ENCODE data around the gene CBY1. TPM values are rescaled to one million over a fixed set of nuclear protein-coding genes. Genes with fewer than 3 reads are reported as not detected.

CBY1 gene
- total and polyA plus RNA-seq, 12 donors, result 33.8 to 74.7 (median 41.4) TPM

- H3K4me3 ChIP-seq, result peak overlapping the region; percentile 53 to 96 (median 78)
- peaks cover 28 to 65% (median 50%) of the 10 kb centered on the region in 9 donors for H3K4me1 ChIP-seq
- DNase-seq (no peak), ATAC-seq (no peak)
- 37 to 44% methylated on average over 5 of the region's 5 CpGs for WGBS, 2 donors
- H3K27ac ChIP-seq, result peak overlapping the region in 9 of 10 donors; percentile 94 to 99 (median 98)
- no peaks in the 10 kb centered on the region for H3K9me3 ChIP-seq
- intact Hi-C loops (cut with DNase I), result no loop called here
- no peaks in the 10 kb centered on the region for H3K27me3 ChIP-seq
- peaks cover 0 to 16% (median 0%) of the 10 kb centered on the region in 9 donors for H3K36me3 ChIP-seq
- no peak for TF ChIP-seq CTCF (IDR thresholded peaks at IDR 0.05)
Measured at GRCh38 chr22:38699143-38699542, 42.7 kb downstream of the CBY1 start.

- ATAC-seq, result no peak
- intact Hi-C loops (cut with DNase I), result loop anchor here in 1 of 10 donors (10.0 kb wide), 2 partner anchors 55 to 195 kb away; partner anchors contain the start of genes DDX17 and SUN2
- TF ChIP-seq CTCF (IDR thresholded peaks at IDR 0.05), result no peak
- WGBS, 2 donors, result 13% methylated on average over 6 of the region's 6 CpGs
- Histone ChIP-seq H3K4me1 (peaks cover 31 to 68% (median 53%) of the 10 kb centered on the region in 9 donors), H3K9me3 (no peaks in the 10 kb centered on the region), H3K27ac (peak overlapping the region; percentile 94 to 99 (median 98)), H3K4me3 (peak overlapping the region; percentile 53 to 96 (median 78)), H3K36me3 (peaks cover 0 to 9% (median 0%) of the 10 kb centered on the region in 9 donors), H3K27me3 (no peaks in the 10 kb centered on the region)
- no peak for DNase-seq
Measured at GRCh38 chr22:38699784-38700183, 43.3 kb downstream of the CBY1 start.

GRCh38 chr22:38700270-38700788, 43.9 kb downstream of the CBY1 start:
- Histone ChIP-seq H3K9me3 (no peaks in the 10 kb centered on the region), H3K4me1 (peaks cover 33 to 66% (median 57%) of the 10 kb centered on the region in 9 donors), H3K36me3 (peaks cover 0 to 4% (median 0%) of the 10 kb centered on the region in 9 donors), H3K4me3 (peak overlapping the region; percentile 53 to 96 (median 78)), H3K27ac (peak overlapping the region; percentile 94 to 99 (median 98)), H3K27me3 (no peaks in the 10 kb centered on the region)
- TF ChIP-seq CTCF (IDR thresholded peaks at IDR 0.05), result no peak
- intact Hi-C loops (cut with DNase I), result loop anchor here in 1 of 10 donors (10.0 kb wide), 2 partner anchors 54 to 196 kb away; partner anchors contain the start of genes DDX17 and SUN2
- WGBS, 2 donors, result 0% methylated on average over 34 to 57 of the region's 57 CpGs
- peak; percentile 72 to 78 for DNase-seq
- peak; percentile 5 to 46 (median 34) for ATAC-seq

- Histone ChIP-seq H3K36me3 (peaks cover 0 to 4% (median 0%) of the 10 kb centered on the region in 9 donors), H3K4me1 (peaks cover 33 to 59% (median 54%) of the 10 kb centered on the region in 9 donors), H3K27me3 (no peaks in the 10 kb centered on the region), H3K4me3 (peak within 1 kb of the TSS; percentile 53 to 96 (median 78)), H3K27ac (peak within 1 kb of the TSS; percentile 94 to 99 (median 98)), H3K9me3 (no peaks in the 10 kb centered on the region)
- peak in 2 of 9 donors; percentile 21 to 33 for TF ChIP-seq CTCF (IDR thresholded peaks at IDR 0.05)
- DNase-seq (peak; percentile 95 to 97), ATAC-seq (peak; percentile 41 to 71 (median 62))
- WGBS, 2 donors, result 1% methylated on average over 62 to 94 of the region's 94 CpGs
- intact Hi-C loops (cut with DNase I), result loop anchor here in 1 of 10 donors (10.0 kb wide), 2 partner anchors 54 to 196 kb away; partner anchors contain the start of genes DDX17 and SUN2
Measured at GRCh38 chr22:38700789-38701628, 44.6 kb downstream of the CBY1 start, which contains the start of gene JOSD1. Gene JOSD1 (minus strand): TSS chr22:38700943. CDS start chr22:38699987, 956 bp downstream.

Measured in heart right ventricle (tissue), 16 donors.